Activated CD4-positive, alpha-beta T cell treated with anti-CD3 and anti-CD28 coated beads, Interleukin-2, amount 50 U/mL, for 24 hours (primary cell): ENCODE data around the gene RASD2.

Experiments used
- DNase-seq, 2 donors: peaks; one replicate each; pipeline ENCODE4 v3.0.0-alpha.2; 2020; ENCODE audit warnings: low read depth in 1 of 2, low spot score in 1 of 2

The RASD2 gene

GRCh38 chr22:35539910-35540594 lies 579 bp upstream of the RASD2 start:
- DNase-seq, result peak; percentile 25

- DNase-seq, result no peak
These were observed 670 bp downstream of the RASD2 start for GRCh38 chr22:35541254-35541748.

- DNase-seq, result no peak
These were observed 1.7 kb downstream of the RASD2 start for GRCh38 chr22:35542157-35542938.

- DNase-seq, result no peak
These were observed 2.4 kb downstream of the RASD2 start for GRCh38 chr22:35542939-35543516.

GRCh38 chr22:35543702-35544101 lies 3.1 kb downstream of the RASD2 start:
- no peak for DNase-seq

- DNase-seq, result no peak
These were observed 3.6 kb downstream of the RASD2 start for GRCh38 chr22:35544189-35544588.

- no peak for DNase-seq
These were observed 4.2 kb downstream of the RASD2 start for GRCh38 chr22:35544827-35545226.

- DNase-seq, result no peak
These were observed 6.3 kb downstream of the RASD2 start for GRCh38 chr22:35546886-35547285.

- DNase-seq, result no peak
These were observed 7.5 kb downstream of the RASD2 start for GRCh38 chr22:35547987-35548721.

GRCh38 chr22:35548722-35549112 lies 8.1 kb downstream of the RASD2 start:
- DNase-seq, result no peak

GRCh38 chr22:35549328-35549727 lies 8.7 kb downstream of the RASD2 start:
- no peak for DNase-seq

GRCh38 chr22:35551549-35552177 lies 11.0 kb downstream of the RASD2 start:
- DNase-seq, result no peak

GRCh38 chr22:35552196-35552842 lies 11.7 kb downstream of the RASD2 start:
- peak; percentile 66 to 76 for DNase-seq

- no peak for DNase-seq
These were observed 12.2 kb downstream of the RASD2 start for GRCh38 chr22:35552846-35553245.

- DNase-seq, result no peak
These were observed 12.7 kb downstream of the RASD2 start for GRCh38 chr22:35553341-35553740.

- DNase-seq, result no peak
These were observed 13.7 kb downstream of the RASD2 start for GRCh38 chr22:35554297-35554845.

- no peak for DNase-seq
These were observed 14.9 kb downstream of the RASD2 start for GRCh38 chr22:35555483-35555890.

- DNase-seq, result no peak
These were observed 15.4 kb downstream of the RASD2 start for GRCh38 chr22:35555946-35556547.

GRCh38 chr22:35556666-35557065 lies 16.0 kb downstream of the RASD2 start:
- DNase-seq, result no peak

- no peak for DNase-seq
These were observed 17.4 kb downstream of the RASD2 start for GRCh38 chr22:35558031-35558430.
